Liver (tissue), 9 donors: ENCODE measurements around the gene GUCY1B1. TPM values are rescaled to one million over a fixed set of nuclear protein-coding genes. Genes with fewer than 3 reads are reported as not detected.
A peak's percentile ranks its signal among the peaks of the same experiment; 100 is the strongest.
"Not testable (repeated sequence)": the region's sequence is repeated elsewhere in the genome, so short reads cannot be mapped to it uniquely, and the experiment has no call there.

Source experiments
- DNase-seq: peaks from one replicate; pipeline ENCODE4 v3.0.0-alpha.2; 2017; ENCODE audit warnings: low spot score
- H3K27ac ChIP-seq, 2 donors: one replicate each; pipeline ENCODE4 v1.7.0; 2013; ENCODE audit warnings: inconsistent platforms in 2 of 2, low read length in 2 of 2, control low read depth in 1 of 2, low read depth in 1 of 2, mild to moderate bottlenecking in 1 of 2
- H3K27me3 ChIP-seq, 4 donors: one replicate each; pipeline versions ENCODE4 v1.6.1 to v1.7.0; 2013; ENCODE audit warnings: low read length in 3 of 4, inconsistent platforms in 1 of 4, mild to moderate bottlenecking in 1 of 4, moderate library complexity in 1 of 4; ENCODE audit not compliant: control insufficient read depth in 4 of 4, insufficient read depth in 4 of 4
- H3K36me3 ChIP-seq, 4 donors: one replicate each; pipeline versions ENCODE4 v1.6.1 to v1.7.0; 2013; ENCODE audit warnings: low read length in 3 of 4, mild to moderate bottlenecking in 3 of 4, low read depth in 1 of 4, moderate library complexity in 1 of 4; ENCODE audit not compliant: control insufficient read depth in 4 of 4, insufficient read depth in 3 of 4
- H3K4me1 ChIP-seq, 4 donors: one replicate each; pipeline versions ENCODE4 v1.6.1 to v1.7.0; 2013; ENCODE audit warnings: low read length in 3 of 4, mild to moderate bottlenecking in 3 of 4, moderate library complexity in 1 of 4; ENCODE audit not compliant: control insufficient read depth in 4 of 4, insufficient read depth in 4 of 4
- H3K4me3 ChIP-seq, 3 donors: one replicate each; pipeline versions ENCODE4 v1.6.1 to v1.7.0; 2013; ENCODE audit warnings: low read length in 3 of 3, control low read depth in 1 of 3, low read depth in 1 of 3, mild to moderate bottlenecking in 1 of 3
- H3K9ac ChIP-seq, 2 donors: one replicate each; pipeline ENCODE4 v1.7.0; 2013; ENCODE audit warnings: low read length in 2 of 2, mild to moderate bottlenecking in 2 of 2, moderate library complexity in 2 of 2, control low read depth in 1 of 2, low read depth in 1 of 2
- H3K9me3 ChIP-seq, 4 donors: one replicate each; pipeline versions ENCODE4 v1.6.1 to v1.7.0; 2013; ENCODE audit warnings: low read length in 3 of 4; ENCODE audit not compliant: control insufficient read depth in 4 of 4
- ATF3 ChIP-seq: IDR thresholded peaks from 2 replicates; pipeline ENCODE4 v1.6.1; 2016; ENCODE audit warnings: antibody characterized with exemption
- CTCF ChIP-seq: fragments of 150-350 bp; IDR thresholded peaks from 2 replicates; pipeline ENCODE4 v1.5.1; 2017; ENCODE audit warnings: improper control_type of control experiment, low read depth, low read length; ENCODE audit not compliant: missing input control
- FOXA1 ChIP-seq: IDR thresholded peaks from 2 replicates; pipeline ENCODE4 v1.6.1; 2016; ENCODE audit warnings: antibody characterized with exemption
- FOXA2 ChIP-seq: IDR thresholded peaks from 2 replicates; pipeline ENCODE4 v1.6.1; 2016; ENCODE audit warnings: antibody characterized with exemption
- GABPA ChIP-seq, 2 donors: IDR thresholded peaks in 1 of 2; conservative IDR thresholded peaks in 1 of 2; 2 replicates each; pipeline ENCODE4 v1.6.1; 2016; ENCODE audit warnings: antibody characterized with exemption in 2 of 2, mild to moderate bottlenecking in 1 of 2, moderate library complexity in 1 of 2
- HNF4A ChIP-seq, 2 donors: conservative IDR thresholded peaks; 2 replicates each; pipeline ENCODE4 v1.6.1; 2016; ENCODE audit warnings: antibody characterized with exemption in 2 of 2, mild to moderate bottlenecking in 2 of 2
- NR2F2 ChIP-seq: IDR thresholded peaks from 2 replicates; pipeline ENCODE4 v1.6.1; 2016; ENCODE audit warnings: antibody characterized with exemption
- RAD21 ChIP-seq, 2 donors: IDR thresholded peaks; 2 replicates each; pipeline ENCODE4 v1.6.1; 2016; ENCODE audit warnings: antibody characterized with exemption in 2 of 2, mild to moderate bottlenecking in 2 of 2
- RXRA ChIP-seq, 2 donors: IDR thresholded peaks; 2 replicates each; pipeline ENCODE4 v1.6.1; 2017 to 2018; ENCODE audit warnings: antibody characterized with exemption in 2 of 2, mild to moderate bottlenecking in 1 of 2
- SP1 ChIP-seq: IDR thresholded peaks from 2 replicates; pipeline ENCODE4 v1.6.1; 2018; ENCODE audit warnings: antibody characterized with exemption, mild to moderate bottlenecking
- YY1 ChIP-seq: IDR thresholded peaks from 2 replicates; pipeline ENCODE4 v1.6.1; 2016; ENCODE audit warnings: antibody characterized with exemption, mild to moderate bottlenecking
- WGBS: extraction: QIAGEN DNeasy Blood & Tissue Kit; methylation state at CpG from one replicate; pipeline ENCODE4 v1.1.7; 2013; 5-methylcytosine and 5-hydroxymethylcytosine counted together
- polyA plus RNA-seq, 2 donors: library from polyadenylated mRNA; stranded (reverse) in 1 of 2; unstranded in 1 of 2; fragments of 200-250 nt in 1 of 2; fragments of >200 nt in 1 of 2; fragmentation: Nextera tagmentation in 1 of 2; extraction: Ambion mirVana in 1 of 2; gene quantifications; one replicate each; pipeline versions ENCODE4 v1.2.1 to v1.2.3, GENCODE V29; 2013 to 2015
- total RNA-seq, 2 donors: library from RNA; depleted of rRNA; stranded (reverse); fragments of >200 nt; gene quantifications; one replicate each; pipeline ENCODE4 v1.2.3, GENCODE V29; 2014
- donor health status: healthy.
- donor health status: healthy.
- donor health status: healthy.
- donor health status: healthy.
- donor health status: healthy.

Gene GUCY1B1
- total and polyA plus RNA-seq, 4 donors: 2.6 to 6.7 (median 3.8) TPM

- no peak for DNase-seq
- Histone ChIP-seq H3K27ac (no peak overlapping the region), H3K27me3 (no peaks in the 10 kb centered on the region), H3K4me3 (no peak overlapping the region), H3K4me1 (peaks cover 0 to 8% (median 2%) of the 10 kb centered on the region in 4 donors), H3K9ac (no peak overlapping the region), H3K9me3 (no peaks in the 10 kb centered on the region), H3K36me3 (no peaks in the 10 kb centered on the region)
- TF ChIP-seq NR2F2 (no peak), HNF4A (conservative IDR thresholded peaks at IDR 0.05) (peak; percentile 40 to 56), FOXA1 (peak; percentile 54), FOXA2 (peak; percentile 75), CTCF (no peak), ATF3 (no peak), SP1 (peak; percentile 30), RXRA (IDR thresholded peaks at IDR 0.05) (peak; percentile 23 to 41)
- WGBS: 76% methylated on average over 1 of the region's 1 CpG
These were observed 35.9 kb downstream of the GUCY1B1 start for GRCh38 chr4:155794589-155795236.

- no peak for DNase-seq
- Histone ChIP-seq H3K9me3 (no peaks in the 10 kb centered on the region), H3K27ac (no peak overlapping the region), H3K9ac (no peak overlapping the region), H3K4me3 (no peak overlapping the region), H3K27me3 (no peaks in the 10 kb centered on the region), H3K4me1 (peaks cover 0 to 8% (median 5%) of the 10 kb centered on the region in 4 donors), H3K36me3 (no peaks in the 10 kb centered on the region)
- WGBS: 73% methylated on average over 3 of the region's 3 CpGs
- TF ChIP-seq RAD21 (IDR thresholded peaks at IDR 0.05): peak; percentile 13 to 68
- no peak for TF ChIP-seq YY1
These were observed 37.2 kb downstream of the GUCY1B1 start for GRCh38 chr4:155795991-155796390.

GRCh38 chr4:155797581-155797980, 38.8 kb downstream of the GUCY1B1 start:
- not testable (repeated sequence) for DNase-seq
- 97% methylated on average over 4 of the region's 4 CpGs for WGBS

GRCh38 chr4:155799116-155799793, 40.4 kb downstream of the GUCY1B1 start:
- no peak overlapping the region for H3K9ac ChIP-seq
- H3K27ac ChIP-seq: no peak overlapping the region
- no peak overlapping the region for H3K4me3 ChIP-seq
- DNase-seq: no peak
- no peaks in the 10 kb centered on the region for H3K27me3 ChIP-seq
- TF ChIP-seq GABPA (IDR thresholded peaks at IDR 0.05 in 1 of 2, conservative IDR thresholded peaks at IDR 0.05 in 1 of 2): no peak
- H3K36me3 ChIP-seq: no peaks in the 10 kb centered on the region
- 87% methylated on average over 5 of the region's 5 CpGs for WGBS
- H3K9me3 ChIP-seq: no peaks in the 10 kb centered on the region
- peaks cover 0 to 8% (median 5%) of the 10 kb centered on the region in 4 donors for H3K4me1 ChIP-seq

More at GRCh38 chr4:155797581-155797980, 38.8 kb downstream of the GUCY1B1 start:
- H3K27ac ChIP-seq, H3K36me3 ChIP-seq, H3K27me3 ChIP-seq, H3K4me3 ChIP-seq, H3K9me3 ChIP-seq, H3K9ac ChIP-seq: not testable (repeated sequence)
- peaks cover 0 to 10% (median 5%) of the 10 kb centered on the region in 4 donors for H3K4me1 ChIP-seq
